Left renal pelvis (tissue), 4 donors: Measurements from ENCODE around the gene ZDHHC14. TPM values are rescaled to one million over a fixed set of nuclear protein-coding genes. Genes with fewer than 3 reads are reported as not detected.

Experiments used
- DNase-seq, 4 donors: peaks; one replicate each; pipeline ENCODE4 v3.0.0-alpha.2; 2013; ENCODE audit warnings: low read depth in 4 of 4, low spot score in 3 of 4
- polyA plus RNA-seq, 4 donors: library from polyadenylated mRNA; unstranded; fragments of 120-200 nt; gene quantifications; one replicate each; pipeline ENCODE4 v1.2.1, GENCODE V29; 2013; ENCODE audit not compliant: insufficient read length in 4 of 4

ZDHHC14 gene
- polyA plus RNA-seq, 4 donors: 14.3 to 25.1 (median 21.5) TPM

DNA sequence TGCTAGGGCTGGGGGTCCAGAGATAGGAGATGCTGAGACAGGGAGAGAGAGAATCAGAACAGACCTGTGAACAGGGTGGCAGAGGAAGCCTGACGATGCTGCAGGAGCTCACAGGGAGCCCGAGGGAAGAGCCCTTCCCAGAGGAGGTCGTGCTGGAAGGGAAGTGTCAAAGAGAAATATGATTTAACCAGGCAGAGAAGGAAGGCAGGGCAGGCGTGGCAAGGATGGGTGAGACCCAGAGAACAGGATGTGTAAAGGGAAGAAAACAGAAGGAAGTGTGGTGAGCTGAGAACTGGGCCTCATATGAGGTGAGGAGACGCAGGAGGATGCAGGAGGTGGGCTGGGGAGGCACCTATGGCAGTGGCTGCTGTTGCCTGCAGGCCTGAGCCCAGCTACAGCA lies 105.6 kb downstream of the ZDHHC14 start:
- no peak for DNase-seq

DNA sequence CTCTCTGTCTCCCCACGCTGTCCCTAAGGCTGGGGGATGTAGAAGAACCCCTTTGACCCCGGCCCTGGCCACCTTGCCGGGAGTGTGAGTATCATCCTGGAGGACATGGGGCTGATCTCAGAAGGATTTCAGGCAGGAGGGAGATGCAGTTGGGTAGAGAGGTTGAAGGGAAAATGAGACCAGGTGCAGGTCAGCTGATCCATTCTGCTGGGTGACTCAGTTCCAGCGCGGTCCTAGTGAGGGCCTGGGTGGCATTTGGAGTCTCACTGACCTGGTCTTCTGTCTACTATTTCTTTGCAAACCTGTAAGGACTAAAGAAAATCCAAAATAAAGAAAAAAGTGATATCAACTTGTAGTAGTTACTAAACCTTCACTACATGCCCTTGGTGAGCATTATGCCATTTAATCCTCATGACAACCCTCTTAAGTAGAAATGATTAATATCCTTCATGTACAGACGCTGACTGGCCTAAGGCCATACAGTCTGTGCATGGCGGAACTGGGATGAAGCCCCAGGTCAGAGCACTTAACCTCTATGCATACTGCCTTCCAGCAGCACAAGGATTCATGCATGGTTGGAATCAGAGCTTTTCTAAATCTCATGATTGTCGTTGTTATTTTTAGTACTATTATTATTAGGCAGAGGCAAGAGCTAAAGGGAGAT lies 106.3 kb downstream of the ZDHHC14 start:
- DNase-seq: no peak

DNA sequence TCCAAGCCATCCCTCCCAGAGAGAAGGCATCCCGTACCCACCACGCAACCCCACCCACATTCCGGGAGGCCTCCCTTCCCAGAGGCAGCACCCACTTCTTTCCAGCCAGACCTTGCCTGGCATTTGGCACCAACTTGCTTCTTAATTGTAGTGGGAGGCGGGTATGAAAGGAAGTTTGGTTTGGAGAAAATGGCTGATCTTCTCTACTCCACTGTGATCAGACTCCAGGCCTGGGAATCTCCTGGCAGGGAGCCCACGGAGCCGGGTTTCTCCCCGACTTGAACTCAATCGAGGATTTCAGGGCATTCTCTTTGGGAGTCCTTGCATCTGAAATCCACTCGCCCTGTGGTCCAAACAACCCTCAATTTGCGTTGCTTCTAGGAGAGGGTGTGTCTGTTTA lies 107.1 kb downstream of the ZDHHC14 start:
- DNase-seq: no peak

DNA sequence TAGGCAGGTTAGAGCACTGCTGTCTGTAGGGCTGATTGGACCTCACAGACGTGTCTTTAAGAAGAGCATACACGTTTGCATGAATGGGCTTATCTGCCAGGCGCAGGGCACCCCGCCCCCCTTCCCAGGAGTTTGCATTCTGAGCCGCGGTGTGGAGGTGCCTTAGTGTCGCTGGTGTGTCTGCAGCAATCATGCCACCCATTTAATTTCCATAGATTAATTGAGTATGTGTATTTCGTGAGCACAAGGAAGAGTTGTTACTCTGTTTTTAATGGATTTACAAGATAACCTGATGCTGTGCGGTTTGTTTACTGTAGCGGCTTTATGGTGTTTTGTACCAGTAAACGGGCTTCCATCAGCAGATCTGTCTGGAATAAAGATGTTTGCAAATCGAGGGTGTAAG lies 107.7 kb downstream of the ZDHHC14 start:
- no peak for DNase-seq

DNA sequence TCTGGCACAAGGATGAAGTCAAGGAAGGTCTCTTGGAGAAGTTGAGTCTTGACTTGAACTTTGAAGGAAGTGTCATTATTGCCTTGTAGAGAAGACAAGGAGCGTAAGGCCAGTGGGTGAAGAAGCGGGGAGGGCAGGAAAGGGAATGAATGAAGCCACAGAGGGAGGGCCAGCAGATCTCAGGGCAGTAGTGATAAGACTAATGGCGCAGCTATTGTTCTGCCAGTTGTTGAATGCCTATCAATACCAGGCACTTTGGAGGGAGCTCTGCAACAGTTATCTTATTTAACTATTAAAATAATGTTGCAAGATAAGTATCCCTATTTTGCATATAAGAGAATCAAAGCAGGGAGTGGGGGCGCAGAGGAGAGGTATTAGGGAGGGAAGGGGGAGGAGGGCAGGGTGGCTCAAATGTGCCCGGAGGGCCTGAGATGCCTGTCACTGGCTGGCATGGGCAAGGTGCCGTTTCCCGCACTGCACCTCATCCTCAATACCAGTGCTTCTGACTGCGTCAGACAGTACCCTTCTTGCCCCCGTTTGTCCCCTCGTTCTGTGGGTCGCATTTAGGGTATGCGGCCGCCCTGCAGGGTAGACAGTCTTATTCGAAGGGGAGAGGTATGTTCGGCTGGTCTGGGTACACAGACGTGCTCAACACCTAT lies 109.8 kb downstream of the ZDHHC14 start:
- DNase-seq: no peak

DNA sequence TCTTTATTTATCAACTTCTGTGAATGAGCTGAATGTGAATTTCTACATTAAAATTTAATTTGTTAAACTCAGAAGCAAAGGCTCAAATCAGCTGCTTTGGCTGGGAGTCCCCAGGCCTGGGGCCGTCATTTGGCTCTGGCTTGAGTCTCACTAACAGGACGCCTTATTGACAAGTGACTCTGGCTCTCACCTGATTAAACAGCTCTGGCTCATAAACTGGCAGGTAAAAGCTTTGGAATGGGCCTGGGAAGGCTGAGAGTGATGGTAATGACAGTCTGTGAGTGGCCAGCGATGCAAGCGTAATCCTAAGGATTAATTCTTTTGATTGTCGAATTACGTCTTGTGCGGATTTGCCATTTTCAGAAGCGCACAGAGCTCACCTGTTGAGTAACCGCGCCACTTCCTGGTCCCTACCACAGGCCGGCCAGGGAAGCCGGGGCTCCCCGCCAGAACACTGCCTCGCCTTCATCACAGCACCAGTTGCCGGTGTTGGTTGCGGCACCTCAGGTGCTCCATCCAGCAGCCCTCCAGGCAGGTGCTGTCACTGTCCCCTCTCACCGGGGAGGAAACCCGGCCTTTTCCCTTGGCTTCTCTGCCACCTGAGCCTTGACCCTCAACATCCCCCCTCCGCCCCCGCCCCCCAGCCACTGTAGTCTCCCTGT lies 110.7 kb downstream of the ZDHHC14 start:
- no peak for DNase-seq

DNA sequence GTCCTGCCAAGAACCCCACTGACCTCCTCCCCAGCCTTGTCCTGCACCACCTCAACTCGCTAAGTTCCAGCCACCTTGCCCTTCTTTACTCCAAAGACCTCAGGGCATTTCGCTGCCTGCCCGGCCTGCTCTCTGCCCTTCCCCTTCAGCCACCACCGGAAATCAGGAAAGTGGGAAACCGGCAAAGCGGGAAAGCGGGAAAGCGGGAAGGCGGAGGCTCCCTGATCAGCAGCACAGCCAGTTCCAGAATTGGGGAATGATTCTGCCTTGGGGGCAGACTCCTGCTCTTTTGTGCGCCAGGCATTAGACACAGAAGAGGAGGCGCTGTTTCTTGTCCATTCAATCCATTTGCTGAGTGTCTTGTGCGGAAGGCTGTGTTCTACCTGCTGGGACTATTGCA lies 111.3 kb downstream of the ZDHHC14 start:
- no peak for DNase-seq

DNA sequence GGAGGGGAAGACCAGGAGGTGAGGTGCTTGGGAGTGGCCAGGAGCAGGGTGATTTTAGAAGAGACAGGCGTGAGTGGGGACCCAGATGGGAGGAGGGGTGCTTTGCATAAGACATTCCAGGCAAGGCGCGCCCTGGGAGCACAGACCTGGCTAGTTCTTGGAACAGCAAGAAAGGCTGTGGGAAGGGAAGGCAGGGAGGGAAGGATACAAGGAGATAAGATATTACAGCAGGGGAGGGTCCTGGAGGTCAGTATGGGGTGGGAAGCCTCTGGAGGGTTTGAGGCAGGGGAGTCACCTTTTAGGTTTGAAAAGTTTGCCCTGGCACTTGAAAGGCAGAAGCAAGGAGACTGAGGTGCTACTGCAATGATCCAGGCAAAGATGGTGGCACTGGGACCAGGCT lies 111.8 kb downstream of the ZDHHC14 start:
- no peak for DNase-seq

DNA sequence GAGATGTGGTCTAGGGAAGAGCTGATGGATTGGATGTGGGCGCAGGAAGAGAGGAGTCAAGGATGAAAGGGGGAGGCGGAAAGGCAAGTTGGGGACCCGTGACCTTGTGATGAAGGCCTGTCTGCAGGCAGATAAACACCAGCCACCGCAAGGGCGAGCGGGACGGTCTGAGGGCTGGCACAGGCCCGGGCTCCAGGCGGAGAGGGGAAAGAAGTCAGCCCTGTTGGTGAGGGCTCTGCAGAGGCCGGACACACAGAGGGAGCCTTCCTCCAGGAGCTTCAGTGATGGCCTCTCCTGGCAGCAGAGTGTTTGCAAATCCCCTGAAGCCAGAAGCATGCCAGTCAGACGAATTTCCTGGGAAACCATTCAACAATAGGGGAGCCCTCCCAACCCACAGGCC lies 112.2 kb downstream of the ZDHHC14 start:
- DNase-seq: no peak

DNA sequence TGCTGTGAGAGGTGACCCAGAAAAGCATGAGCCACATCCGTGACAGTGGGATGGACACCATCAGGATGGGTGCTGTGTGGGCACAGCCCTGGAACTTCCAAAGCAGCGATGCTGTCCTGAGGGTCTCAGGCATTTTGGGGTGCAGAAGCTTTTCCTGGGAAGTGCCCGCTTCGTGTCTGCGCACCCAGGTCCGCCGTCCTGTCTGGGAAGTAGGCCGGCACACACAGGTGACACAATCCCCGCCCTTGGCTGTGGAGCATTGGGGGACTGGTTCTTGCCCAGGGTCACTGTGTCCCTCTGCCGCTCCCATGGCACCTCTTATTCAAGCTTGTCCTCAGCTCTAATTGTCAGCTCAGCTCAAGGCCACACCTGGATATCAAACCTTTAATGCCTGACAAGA lies 112.6 kb downstream of the ZDHHC14 start:
- no peak for DNase-seq

DNA sequence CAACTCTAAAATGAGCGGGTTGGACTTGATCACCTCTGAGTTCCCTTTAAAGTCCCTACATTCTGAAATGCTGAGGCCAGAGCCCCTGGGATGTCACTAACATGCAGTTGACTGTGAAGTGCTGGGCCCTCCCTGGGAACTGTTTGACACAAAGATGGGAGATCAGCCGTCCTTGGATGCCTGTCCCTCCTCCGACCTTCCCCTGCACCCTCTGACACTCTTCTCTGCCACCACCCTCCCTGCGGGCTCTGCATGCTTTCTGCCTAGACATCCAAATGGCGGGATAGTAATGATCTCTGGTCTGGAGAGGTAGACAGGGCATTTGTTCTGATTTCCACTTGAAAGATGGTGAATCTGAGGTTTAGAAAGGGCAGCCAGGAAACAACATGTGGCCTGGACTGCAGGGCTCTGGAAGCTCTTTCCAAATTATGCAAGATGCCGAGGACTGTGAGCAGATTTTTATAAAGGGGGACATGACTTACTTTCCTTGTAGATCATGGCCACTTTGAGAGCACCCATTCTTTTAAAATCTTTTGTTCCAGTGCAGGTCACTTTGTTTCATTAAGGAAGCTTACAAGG lies 113.2 kb downstream of the ZDHHC14 start:
- no peak for DNase-seq

DNA sequence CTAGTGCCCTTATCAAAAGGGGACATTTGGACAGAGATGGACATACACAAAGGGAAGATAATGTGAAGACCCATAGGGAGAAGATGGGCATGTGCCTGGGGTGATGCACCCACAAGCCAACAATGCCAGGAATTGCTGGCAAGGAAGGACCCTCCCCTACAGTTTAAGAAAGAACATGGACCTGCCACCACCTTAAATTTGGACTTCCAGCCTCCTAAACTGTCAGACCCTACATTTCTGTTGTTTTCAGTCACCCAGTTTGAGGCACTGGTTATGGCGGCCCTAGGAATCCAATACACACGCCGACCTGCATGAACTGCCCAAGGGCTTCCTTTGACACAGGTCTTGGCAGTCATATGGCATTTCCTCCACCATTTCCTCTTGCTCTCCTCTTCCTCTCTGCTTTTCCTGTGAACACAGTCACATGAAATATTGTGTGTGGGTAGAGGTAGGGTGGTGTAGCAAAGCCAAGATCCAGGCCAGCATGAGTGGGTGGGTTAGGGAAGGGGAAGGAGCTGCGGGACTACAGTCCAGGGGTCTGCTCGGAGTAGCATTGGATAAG lies 115.6 kb downstream of the ZDHHC14 start:
- DNase-seq: no peak

DNA sequence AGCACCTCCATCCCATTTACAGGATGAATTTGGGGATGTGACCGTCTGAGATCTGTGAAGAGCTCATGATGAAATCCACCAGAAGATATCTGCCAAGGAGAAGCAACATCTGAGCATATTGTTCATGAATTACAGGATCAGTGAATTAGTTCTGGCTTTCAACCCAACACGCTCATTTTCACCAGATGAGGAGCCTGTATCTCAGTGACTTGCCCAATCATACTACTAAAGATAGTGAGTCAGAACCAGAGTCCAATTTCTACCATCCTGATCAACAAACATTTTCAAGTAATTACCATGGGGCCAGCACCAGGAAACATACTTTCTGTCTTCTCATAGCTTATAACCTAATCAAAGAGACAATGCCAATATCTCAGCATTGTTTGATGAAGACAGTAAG lies 116.6 kb downstream of the ZDHHC14 start:
- DNase-seq: no peak

DNA sequence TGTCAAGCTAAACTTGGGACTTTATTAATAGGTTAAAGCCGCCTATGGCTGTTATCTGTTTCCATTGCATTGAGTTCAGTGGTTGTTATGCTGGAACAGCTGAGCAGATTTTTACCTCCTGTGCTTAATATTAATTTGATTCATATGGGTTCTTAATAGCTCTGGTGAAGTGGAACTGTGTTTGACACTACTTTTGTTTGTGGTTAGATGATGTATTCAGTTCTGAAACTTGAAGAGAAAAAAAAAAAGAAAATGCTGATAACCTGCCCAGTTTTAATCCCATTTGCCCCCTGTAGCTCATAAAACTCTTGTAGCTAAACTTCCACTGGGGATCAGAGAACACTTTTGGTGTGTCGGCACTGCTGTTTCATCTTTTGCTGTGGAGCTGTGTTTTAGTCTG lies 117.8 kb downstream of the ZDHHC14 start:
- no peak for DNase-seq

DNA sequence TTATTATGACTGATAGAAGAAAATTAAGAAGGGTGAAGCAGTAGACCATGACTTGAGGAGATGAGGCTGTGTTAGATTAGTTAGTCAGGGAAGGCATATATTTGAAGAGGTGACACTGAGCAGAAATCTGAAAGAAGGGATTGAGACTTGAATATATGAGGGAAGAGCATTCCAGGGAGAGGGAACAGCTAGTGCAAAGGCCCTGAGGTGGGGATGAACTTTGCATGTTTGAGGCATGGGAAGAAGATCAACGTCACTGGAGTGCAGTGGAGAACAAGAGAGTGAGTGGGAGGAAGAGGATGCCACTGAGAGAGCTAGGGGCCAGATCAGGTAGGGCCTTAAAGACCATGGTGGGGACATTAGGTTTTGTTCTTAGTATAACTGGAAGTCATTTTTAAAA lies 119.0 kb downstream of the ZDHHC14 start:
- DNase-seq: no peak

DNA sequence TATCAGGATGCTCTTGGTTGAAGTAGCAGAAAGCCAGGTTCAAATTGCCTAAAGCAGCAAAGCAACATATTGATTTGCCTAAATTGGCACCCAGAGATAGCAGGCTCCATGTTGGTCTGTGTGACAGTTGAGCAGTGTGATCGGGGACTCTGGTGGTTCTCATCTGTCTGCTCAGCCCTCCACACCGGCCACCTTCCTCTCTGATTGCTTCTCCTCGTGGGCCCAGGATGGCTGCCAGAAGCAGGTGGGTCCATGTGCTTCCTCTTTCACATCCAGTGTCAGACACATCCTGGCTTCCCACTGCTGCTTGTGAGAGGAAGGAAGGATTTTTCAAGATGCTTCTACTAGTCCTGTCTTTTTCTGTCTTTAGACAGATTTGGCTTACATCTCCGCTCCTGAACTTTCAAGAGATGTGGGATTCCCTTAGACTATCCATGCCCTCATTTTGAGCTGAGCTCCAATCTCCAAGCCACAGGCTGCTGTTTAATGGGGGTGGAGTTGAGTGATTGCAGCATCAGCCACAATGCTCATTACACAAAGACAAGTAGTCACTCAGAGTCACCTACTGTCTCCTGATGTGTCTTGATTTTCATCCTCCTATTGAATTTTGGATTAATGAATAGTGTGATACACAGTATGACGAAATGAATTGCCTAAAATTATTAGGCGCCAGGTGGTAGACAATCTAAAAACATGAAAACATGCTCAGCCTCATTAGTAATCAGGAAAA lies 122.2 kb downstream of the ZDHHC14 start:
- DNase-seq: no peak

DNA sequence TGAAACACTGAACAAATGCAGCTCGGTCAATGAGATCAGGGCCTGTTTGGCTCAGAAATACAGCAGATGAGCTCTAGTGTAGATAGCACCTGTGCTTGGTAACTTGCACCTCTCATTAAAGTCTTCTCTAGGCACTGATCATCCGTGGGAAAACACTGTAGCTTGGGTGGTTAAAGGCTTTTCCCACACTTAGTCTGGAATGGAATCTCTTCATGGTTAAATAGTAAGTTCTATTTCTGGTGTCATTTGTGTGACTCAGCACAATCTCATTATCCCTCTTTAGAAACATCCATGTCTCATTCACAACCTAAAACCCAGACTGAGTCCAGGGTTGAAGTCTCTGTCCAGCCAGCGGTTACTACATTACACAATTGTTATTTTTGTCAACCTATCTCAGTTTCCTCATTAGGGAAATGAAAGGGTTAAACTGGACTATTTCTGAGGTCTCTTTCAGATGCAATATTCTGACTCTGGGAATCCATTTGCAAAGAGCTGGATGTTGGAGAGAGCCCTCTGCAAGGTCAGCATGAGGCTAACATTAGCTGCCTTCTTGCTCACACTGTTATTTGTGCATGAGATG lies 125.0 kb downstream of the ZDHHC14 start:
- DNase-seq: no peak

DNA sequence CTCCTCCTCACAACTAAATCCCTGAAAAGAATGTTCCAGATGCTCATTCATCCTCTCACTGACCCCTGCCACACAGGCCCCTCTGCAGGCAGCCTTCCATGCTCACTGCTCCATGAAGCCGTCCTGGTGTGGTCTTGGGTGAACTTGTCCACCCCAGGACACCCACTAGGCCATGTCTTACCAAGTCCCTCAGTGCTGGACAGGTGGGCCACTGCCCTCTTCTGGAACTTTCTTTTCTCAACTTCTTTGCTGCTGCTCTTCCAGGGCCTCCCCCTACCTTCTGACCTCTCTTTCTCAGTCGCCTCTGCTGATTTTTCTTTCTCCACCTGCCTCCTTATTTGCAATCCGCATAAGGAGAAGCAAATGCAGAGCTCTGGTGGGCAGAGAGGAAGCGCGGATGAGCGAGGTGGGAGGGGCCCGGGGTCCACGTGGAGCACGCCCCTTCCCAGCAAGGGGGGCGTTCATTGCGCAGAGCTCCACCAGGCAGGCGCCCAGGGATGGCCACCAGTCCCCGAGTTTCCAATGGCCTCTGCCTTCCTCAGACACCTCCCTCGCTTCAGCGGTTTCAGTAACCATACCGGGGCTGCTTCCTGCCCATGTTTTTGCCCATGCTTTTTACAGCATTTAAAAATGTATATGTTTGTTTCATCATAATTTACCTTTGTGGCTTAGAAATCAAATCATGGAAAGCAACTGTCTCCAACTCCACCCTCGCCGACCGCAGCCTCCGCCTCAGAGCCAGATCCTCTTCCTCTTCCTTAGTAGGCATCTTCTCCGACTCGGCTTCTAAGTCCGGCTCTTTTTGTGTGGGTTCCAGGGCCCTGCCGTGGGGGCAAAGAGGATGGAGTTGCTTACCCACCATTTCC lies 129.6 kb downstream of the ZDHHC14 start:
- DNase-seq: no peak

DNA sequence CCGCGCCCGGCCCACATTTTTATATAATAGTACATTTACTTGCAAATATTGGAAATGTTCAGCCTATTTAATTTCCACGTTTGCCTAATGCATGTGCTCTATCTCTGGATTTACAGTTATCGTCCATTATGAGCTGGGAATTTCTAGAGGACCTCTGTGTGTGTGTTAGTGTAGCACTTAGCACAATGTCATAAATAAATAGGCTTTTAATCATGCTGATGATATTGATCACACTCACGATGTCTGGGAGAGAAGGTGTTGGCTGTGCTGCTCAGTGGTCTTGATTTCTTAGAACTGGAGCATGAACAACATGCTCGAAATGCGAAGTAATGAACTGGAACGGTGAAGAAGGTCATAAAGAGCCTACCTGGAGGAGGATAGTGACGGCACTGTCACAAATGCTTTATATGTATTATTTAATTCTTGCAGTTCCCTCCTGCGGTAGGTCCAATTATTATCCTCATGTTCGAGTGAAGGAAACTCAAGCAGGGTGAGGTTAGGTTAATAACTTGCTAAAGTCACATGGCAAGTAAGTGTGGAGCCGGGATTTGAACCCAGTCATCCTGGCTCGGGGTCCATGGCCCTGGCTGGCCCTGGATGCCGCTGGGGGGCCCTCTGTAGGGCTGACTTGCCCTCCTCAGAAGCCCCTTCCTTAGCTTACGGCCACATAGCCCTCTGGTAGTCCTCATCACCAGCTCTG lies 130.8 kb downstream of the ZDHHC14 start:
- no peak for DNase-seq
